Astrocyte (in vitro differentiated cells and primary cell): ENCODE results near the gene TROAP.

Source experiments
- EZH2 ChIP-seq: IDR thresholded peaks from 2 replicates; pipeline ENCODE4 v1.6.1; 2012; ENCODE audit warnings: mild to moderate bottlenecking, low read length, inconsistent platforms; ENCODE audit not compliant: insufficient read depth
- TF ChIP-seq, protein P1 (sequence below): IDR thresholded peaks from 2 replicates; pipeline ENCODE4 v1.5.1; 2011; ENCODE audit warnings: low read depth, mild to moderate bottlenecking, inconsistent platforms, low read length, moderate library complexity; ENCODE audit not compliant: insufficient read depth

DNA sequence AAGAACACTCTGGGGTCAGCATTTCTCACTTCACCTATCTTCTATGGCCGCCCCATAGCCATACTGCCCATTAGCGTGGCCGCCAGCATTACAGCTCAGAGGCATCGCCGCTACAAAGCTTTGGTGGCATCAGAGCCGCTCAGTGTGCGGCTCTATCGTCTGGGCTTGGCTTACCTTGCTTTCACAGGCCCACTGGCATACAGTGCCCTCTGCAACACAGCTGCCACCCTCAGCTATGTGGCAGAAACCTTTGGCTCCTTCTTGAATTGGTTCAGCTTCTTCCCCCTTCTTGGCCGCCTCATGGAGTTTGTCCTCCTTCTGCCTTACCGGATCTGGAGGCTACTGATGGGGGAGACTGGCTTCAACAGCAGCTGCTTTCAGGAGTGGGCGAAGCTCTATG lies 26.2 kb downstream of the TROAP start:
- TF ChIP-seq, protein P1, sequence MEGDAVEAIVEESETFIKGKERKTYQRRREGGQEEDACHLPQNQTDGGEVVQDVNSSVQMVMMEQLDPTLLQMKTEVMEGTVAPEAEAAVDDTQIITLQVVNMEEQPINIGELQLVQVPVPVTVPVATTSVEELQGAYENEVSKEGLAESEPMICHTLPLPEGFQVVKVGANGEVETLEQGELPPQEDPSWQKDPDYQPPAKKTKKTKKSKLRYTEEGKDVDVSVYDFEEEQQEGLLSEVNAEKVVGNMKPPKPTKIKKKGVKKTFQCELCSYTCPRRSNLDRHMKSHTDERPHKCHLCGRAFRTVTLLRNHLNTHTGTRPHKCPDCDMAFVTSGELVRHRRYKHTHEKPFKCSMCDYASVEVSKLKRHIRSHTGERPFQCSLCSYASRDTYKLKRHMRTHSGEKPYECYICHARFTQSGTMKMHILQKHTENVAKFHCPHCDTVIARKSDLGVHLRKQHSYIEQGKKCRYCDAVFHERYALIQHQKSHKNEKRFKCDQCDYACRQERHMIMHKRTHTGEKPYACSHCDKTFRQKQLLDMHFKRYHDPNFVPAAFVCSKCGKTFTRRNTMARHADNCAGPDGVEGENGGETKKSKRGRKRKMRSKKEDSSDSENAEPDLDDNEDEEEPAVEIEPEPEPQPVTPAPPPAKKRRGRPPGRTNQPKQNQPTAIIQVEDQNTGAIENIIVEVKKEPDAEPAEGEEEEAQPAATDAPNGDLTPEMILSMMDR: no peak
- TF ChIP-seq EZH2: no peak
